Measurements from ENCODE around the gene PAK1.

Gene PAK1

DNA sequence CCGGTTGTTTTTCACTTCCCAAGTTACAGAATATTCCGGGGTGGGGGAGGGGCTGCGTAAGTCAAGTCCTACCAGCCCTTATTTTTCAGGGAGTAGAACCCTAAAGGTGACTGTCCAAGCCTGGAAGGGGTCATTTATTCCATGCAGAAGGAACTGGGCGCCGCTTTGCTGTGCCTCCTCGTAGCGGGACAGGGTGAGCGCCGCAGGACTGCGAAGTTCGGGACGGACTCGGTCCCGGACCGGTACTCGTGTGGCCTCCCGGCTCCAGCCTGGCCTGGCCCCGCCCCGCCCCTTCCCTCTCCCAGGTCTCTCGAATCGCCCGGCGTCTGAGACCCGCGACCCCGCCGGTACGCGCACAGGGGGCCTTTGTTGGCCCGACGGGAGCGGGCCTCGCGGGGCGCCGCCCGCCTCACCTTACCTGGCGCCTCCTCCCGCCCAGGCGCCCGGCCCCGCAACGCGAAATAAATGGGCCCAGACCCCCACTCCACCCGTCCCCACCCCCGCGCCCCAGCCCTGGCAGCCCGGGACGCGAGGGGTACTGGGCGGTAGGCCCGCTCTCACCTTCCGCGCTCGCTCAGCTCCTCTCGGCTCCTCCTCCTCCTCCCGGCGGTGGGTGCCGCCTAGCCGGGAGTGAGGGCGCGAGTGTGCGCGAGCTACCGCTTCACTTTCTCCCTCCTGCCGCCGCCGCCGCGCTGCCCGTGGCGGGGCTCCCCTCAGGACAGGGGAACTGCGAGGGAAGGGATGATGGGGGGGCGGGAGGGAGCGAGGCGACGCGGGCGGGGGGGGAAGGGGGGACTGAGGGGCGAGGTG, 698 bp downstream of the PAK1 start:
- TF ChIP-seq POLR2AphosphoS5 (IDR thresholded peaks at IDR 0.05; ENCODE audit: low read depth, low read length): no peak
- TF ChIP-seq TAF1 (IDR thresholded peaks at IDR 0.05; ENCODE audit: borderline replicate concordance, low read depth, low read length): no peak
- TF ChIP-seq POLR2A (IDR thresholded peaks at IDR 0.05; ENCODE audit: low read depth, low read length): peak; percentile 65
- DNase-seq (ENCODE audit: insufficient read length): peak; percentile 48
- FAIRE-seq: peak; percentile 77

DNA sequence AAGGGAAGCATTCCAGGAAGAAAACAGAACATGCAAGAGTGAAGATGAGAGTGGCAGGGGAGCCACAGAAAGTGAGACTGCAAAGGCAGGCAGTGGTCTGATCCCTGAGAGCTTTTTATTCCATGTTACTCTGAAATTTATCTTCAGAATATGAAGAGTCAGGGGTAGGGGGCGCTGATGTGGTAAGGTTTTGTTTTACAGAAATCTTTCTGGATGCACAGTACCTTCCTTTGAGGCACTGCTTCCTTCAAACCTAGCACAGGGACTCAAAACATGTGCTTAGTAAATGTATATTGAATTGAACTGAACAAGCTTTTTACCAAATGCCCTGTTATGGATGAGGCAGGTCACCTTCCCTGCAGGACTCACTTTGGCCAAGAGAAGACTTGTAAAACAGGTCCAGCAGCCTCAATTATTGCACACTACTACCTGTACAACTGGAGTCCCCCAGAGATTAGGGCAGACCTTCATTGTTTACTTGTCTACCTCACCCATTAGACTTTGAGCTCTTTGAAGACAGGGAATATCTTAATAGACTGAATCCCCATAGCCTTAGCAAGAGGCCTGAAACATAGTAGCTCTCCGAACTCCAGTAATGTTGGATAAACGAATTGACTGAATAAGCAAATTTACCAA, 2.2 kb downstream of the PAK1 start:
- no peak for TF ChIP-seq POLR2AphosphoS5 (IDR thresholded peaks at IDR 0.05; ENCODE audit: low read depth, low read length)
- TF ChIP-seq POLR2A (IDR thresholded peaks at IDR 0.05; ENCODE audit: low read depth, low read length): no peak
- no peak for TF ChIP-seq TAF1 (IDR thresholded peaks at IDR 0.05; ENCODE audit: borderline replicate concordance, low read depth, low read length)
- no peak for DNase-seq (ENCODE audit: insufficient read length)
- no peak for FAIRE-seq

DNA sequence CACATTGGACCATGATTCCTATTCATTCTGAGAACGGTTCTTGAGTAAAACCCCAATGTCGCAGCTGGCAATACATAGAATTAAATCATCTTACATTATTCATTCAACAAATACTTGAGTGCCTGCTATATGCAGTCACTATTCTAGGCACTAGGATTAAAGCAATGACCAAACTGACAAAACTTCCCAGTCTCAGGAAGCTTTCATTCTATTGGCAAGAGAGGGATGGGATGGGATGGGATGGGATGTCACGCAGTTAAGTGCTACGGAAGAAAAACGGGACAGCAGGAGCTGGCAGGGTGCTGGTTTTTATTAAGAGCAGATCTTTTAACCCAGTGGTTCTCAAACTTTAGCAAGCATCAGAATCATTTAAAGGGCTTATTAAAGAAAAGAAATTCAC, 2.9 kb downstream of the PAK1 start:
- DNase-seq (ENCODE audit: insufficient read length) (no peak), FAIRE-seq (no peak)
- TF ChIP-seq POLR2AphosphoS5 (IDR thresholded peaks at IDR 0.05; ENCODE audit: low read depth, low read length) (no peak), POLR2A (IDR thresholded peaks at IDR 0.05; ENCODE audit: low read depth, low read length) (no peak), TAF1 (IDR thresholded peaks at IDR 0.05; ENCODE audit: borderline replicate concordance, low read depth, low read length) (no peak)

- FAIRE-seq (no peak), DNase-seq (ENCODE audit: insufficient read length) (no peak)
- TF ChIP-seq POLR2AphosphoS5 (IDR thresholded peaks at IDR 0.05; ENCODE audit: low read depth, low read length) (no peak), POLR2A (IDR thresholded peaks at IDR 0.05; ENCODE audit: low read depth, low read length) (no peak), TAF1 (IDR thresholded peaks at IDR 0.05; ENCODE audit: borderline replicate concordance, low read depth, low read length) (no peak)
Measured at GRCh38 chr11:77470504-77470903, 3.4 kb downstream of the PAK1 start.

DNA sequence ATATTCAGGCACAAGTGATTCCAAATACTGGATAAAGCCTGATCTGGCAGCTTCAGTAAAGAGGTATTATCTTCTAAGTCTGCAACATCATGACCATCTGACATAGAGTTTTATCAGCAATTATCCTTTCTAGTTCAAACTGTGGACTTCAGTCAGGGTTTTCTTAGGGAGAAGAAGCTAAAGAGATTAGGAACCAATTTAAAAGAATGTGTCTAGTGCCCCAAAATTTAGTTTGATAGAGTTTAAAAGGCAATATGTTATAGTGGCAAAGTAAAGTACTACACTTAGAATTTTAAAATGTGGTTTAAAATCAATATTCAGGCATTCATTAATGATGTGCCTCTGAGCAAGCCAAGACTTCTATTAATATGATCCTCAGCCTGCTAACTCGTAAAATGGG, 5.4 kb downstream of the PAK1 start:
- FAIRE-seq (peak; percentile 79), DNase-seq (ENCODE audit: insufficient read length) (no peak)
- TF ChIP-seq TAF1 (IDR thresholded peaks at IDR 0.05; ENCODE audit: borderline replicate concordance, low read depth, low read length) (no peak), POLR2A (IDR thresholded peaks at IDR 0.05; ENCODE audit: low read depth, low read length) (no peak), POLR2AphosphoS5 (IDR thresholded peaks at IDR 0.05; ENCODE audit: low read depth, low read length) (no peak)

DNA sequence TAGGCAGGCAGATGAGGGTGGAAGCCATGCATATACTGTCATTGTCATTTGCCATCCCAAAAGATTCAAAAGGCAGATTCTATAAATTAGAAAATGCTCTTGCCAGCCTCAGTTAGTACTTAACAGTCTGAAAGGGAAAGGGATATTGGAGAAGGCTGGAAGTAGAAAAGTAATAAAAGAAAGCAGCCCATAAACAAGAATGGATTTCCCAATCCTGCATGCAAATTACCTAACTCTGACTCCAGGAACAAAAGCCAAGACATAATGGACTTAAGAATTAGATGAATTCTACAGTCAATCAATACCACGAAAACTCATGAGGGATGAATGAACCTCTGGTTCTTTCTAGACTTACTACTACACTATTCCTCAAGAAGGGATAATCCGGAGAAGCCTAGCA, 5.9 kb downstream of the PAK1 start:
- DNase-seq (ENCODE audit: insufficient read length) (no peak), FAIRE-seq (peak; percentile 51)
- TF ChIP-seq POLR2AphosphoS5 (IDR thresholded peaks at IDR 0.05; ENCODE audit: low read depth, low read length): no peak

DNA sequence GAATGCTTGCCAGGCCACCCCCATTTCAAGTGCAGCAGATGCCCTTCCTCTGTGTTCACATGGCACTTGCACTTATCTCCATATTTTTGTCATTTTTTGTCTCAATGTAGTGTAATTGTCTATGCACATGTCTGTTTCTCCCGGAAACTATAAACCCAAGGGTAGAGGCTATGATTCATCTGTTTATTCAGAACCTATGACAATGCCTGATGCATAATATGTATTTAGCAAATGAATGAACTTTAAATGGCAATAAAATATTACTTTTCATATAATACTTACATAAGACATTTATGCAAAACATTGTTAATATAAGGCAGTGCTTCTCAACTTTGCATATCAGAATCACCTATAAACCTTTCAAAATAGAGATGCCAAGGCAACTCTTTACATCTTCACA, 6.7 kb downstream of the PAK1 start:
- DNase-seq (ENCODE audit: insufficient read length) (no peak), FAIRE-seq (no peak)
- TF ChIP-seq POLR2A (IDR thresholded peaks at IDR 0.05; ENCODE audit: low read depth, low read length): no peak
- TF ChIP-seq TAF1 (IDR thresholded peaks at IDR 0.05; ENCODE audit: borderline replicate concordance, low read depth, low read length): no peak
- no peak for TF ChIP-seq POLR2AphosphoS5 (IDR thresholded peaks at IDR 0.05; ENCODE audit: low read depth, low read length)

DNA sequence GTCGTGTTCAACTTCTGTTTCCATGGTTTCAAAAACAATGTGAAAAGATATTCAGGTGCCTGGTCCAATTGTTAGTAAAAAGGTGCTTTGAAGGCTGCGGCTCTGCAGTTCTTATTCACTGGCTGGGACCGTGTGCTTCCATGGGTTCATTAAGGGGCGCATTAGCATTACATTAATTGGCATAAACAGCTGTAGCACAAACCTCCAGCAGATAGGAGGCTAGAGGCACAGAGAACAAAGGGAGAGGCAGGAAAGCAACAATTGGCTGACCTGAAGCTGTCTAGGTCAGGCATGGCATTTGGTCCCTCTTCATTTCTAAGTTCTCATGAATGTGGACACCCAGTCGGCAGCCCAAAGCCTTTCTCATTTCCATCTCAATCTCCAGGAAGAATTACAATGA, 16.6 kb downstream of the PAK1 start:
- FAIRE-seq (peak; percentile 78), DNase-seq (ENCODE audit: insufficient read length) (no peak)
- TF ChIP-seq POLR2A (IDR thresholded peaks at IDR 0.05; ENCODE audit: low read depth, low read length) (no peak), TAF1 (IDR thresholded peaks at IDR 0.05; ENCODE audit: borderline replicate concordance, low read depth, low read length) (no peak), POLR2AphosphoS5 (IDR thresholded peaks at IDR 0.05; ENCODE audit: low read depth, low read length) (no peak)

DNA sequence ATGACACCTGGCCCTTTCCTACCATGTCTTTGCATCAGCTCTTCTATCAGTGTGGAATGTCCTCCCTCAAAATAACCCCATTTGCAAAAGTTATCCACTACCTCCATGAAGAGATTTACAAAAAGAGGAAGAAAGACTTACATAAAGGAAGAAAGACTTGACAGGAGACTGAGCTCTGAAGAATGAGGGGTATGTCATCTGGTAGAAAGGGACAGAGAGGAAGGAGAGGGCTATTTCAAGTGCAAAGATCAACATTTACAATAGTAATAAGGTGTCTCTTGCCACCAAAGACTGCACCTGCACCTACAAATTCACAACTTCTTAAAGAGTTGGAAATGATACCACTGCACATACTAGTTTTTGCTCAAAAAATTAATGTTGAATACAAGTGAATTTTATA, 18.2 kb downstream of the PAK1 start:
- DNase-seq (ENCODE audit: insufficient read length) (no peak), FAIRE-seq (peak; percentile 54)

DNA sequence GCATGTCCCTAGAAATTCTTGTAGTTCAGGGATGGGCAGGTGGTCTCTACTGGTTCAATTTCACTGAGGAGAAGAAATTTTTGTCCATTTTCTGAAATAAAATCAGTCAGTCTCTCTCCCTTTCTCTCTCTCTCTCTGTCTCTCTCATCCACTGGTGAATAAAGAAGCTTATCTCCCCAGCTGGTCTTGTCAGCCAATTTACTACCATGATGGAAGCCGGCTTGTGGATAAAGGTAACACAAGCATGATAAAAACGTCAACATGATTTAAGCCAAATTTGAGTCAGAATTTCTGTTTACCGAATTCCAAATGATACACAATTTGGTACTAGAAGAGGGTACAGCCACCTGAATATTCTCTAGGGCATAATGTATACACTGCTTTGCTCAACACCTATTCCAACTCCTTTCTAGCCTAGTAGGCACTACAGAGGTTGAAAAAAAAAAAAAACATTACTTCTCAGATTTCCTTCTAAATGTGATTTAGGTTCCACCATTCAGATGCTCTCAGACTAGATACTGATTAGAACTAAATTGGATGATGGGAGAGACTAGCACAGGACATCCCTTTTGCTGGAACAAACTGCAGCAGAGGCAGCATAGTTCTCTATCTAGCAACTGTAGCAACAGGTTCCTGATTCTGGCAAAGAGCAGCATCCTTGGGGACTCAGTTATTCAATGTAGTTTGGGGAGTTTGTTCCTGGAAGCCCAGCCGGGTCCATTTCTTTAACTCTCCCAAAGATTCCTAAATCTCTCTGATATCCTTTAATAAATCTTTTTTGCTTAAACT, 18.8 kb downstream of the PAK1 start:
- no peak for TF ChIP-seq TAF1 (IDR thresholded peaks at IDR 0.05; ENCODE audit: borderline replicate concordance, low read depth, low read length)
- TF ChIP-seq POLR2A (IDR thresholded peaks at IDR 0.05; ENCODE audit: low read depth, low read length): no peak
- no peak for TF ChIP-seq POLR2AphosphoS5 (IDR thresholded peaks at IDR 0.05; ENCODE audit: low read depth, low read length)
- no peak for FAIRE-seq

More for the DNA sequence above, 18.2 kb downstream of the PAK1 start:
- TF ChIP-seq TAF1 (IDR thresholded peaks at IDR 0.05; ENCODE audit: borderline replicate concordance, low read depth, low read length): no peak
- TF ChIP-seq POLR2A (IDR thresholded peaks at IDR 0.05; ENCODE audit: low read depth, low read length): no peak
- TF ChIP-seq POLR2AphosphoS5 (IDR thresholded peaks at IDR 0.05; ENCODE audit: low read depth, low read length): no peak

GRCh38 chr11:77450227-77450626, 23.7 kb downstream of the PAK1 start:
- no peak for FAIRE-seq
- no peak for DNase-seq (ENCODE audit: insufficient read length)
- no peak for TF ChIP-seq POLR2AphosphoS5 (IDR thresholded peaks at IDR 0.05; ENCODE audit: low read depth, low read length)
- TF ChIP-seq POLR2A (IDR thresholded peaks at IDR 0.05; ENCODE audit: low read depth, low read length): no peak
- no peak for TF ChIP-seq TAF1 (IDR thresholded peaks at IDR 0.05; ENCODE audit: borderline replicate concordance, low read depth, low read length)

More for the DNA sequence above, 18.8 kb downstream of the PAK1 start:
- no peak for DNase-seq (ENCODE audit: insufficient read length)

Measured in GM12892 (cell line).